Right atrium auricular region (tissue), 2 donors: ENCODE data around the gene ZNF391. TPM values are rescaled to one million over a fixed set of nuclear protein-coding genes. Genes with fewer than 3 reads are reported as not detected.

ENCODE experiments used
- DNase-seq: peaks from one replicate; pipeline ENCODE4 v3.0.0-alpha.2; 2019; ENCODE audit warnings: low spot score
- H3K27ac ChIP-seq, 2 donors: fragments of 200-600 bp; sonication (generic); 1 replicate in 1 of 2; 2 replicates in 1 of 2; pipeline ENCODE4 v1.5.1; 2016 to 2019
- H3K27me3 ChIP-seq, 2 donors: fragments of 200-600 bp; sonication (generic); one replicate each; pipeline versions ENCODE4 v1.5.1 to v1.6.0; 2017 to 2019
- H3K36me3 ChIP-seq: fragments of 200-600 bp; sonication (generic); one replicate; pipeline ENCODE4 v1.5.1; 2016
- H3K4me1 ChIP-seq, 2 donors: fragments of 200-600 bp; sonication (generic); one replicate each; pipeline versions ENCODE4 v1.5.1 to v1.6.0; 2017 to 2019
- H3K4me3 ChIP-seq, 2 donors: fragments of 200-600 bp; sonication (generic); 1 replicate in 1 of 2; 2 replicates in 1 of 2; pipeline ENCODE4 v1.5.1; 2017 to 2019; ENCODE audit warnings: mild to moderate bottlenecking in 1 of 2, moderate library complexity in 1 of 2
- H3K9me3 ChIP-seq, 2 donors: fragments of 200-600 bp; sonication (generic); one replicate each; pipeline ENCODE4 v1.5.1; 2019
- total RNA-seq, 2 donors: library from RNA; depleted of rRNA; stranded (reverse); fragments of >200 nt; gene quantifications; one replicate each; pipeline ENCODE4 v1.1.0, GENCODE V29; 2016
- TF ChIP-seq, protein P1 (sequence below), 2 donors: fragments of 200-600 bp; sonication (generic); IDR thresholded peaks; one replicate each; pipeline ENCODE4 v1.5.1; 2019; ENCODE audit warnings: antibody characterized with exemption in 2 of 2

ZNF391 gene
- total RNA-seq, 2 donors from 2014 or later = 0.89 to 1.3 TPM

DNA sequence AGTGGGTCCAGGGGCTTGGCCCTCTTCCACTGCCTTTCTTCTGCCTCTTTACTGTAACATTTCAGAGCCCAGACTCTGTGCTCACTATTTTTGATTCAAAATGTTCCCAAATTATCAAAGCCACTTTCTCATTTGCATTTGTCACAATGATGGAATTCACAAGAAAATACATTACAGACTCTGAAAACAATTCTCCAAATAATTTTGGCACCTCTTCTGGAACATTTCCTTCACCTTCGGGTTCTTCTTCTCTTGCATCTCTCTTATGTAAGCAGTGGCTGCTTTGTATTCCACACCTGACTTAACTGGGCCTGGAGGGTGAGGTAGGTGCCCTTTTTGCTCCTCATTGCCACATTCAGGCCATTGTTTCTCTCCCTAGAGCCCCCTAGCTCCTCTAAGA, 54.4 kb downstream of the ZNF391 start:
- peaks cover 0 to 19% of the 10 kb centered on the region in 2 donors for H3K9me3 ChIP-seq
- no peak overlapping the region for H3K27ac ChIP-seq
- no peaks in the 10 kb centered on the region for H3K27me3 ChIP-seq
- no peak for DNase-seq
- no peaks in the 10 kb centered on the region for H3K4me1 ChIP-seq
- H3K36me3 ChIP-seq = no peaks in the 10 kb centered on the region
- H3K4me3 ChIP-seq = no peak overlapping the region
- TF ChIP-seq, protein P1, sequence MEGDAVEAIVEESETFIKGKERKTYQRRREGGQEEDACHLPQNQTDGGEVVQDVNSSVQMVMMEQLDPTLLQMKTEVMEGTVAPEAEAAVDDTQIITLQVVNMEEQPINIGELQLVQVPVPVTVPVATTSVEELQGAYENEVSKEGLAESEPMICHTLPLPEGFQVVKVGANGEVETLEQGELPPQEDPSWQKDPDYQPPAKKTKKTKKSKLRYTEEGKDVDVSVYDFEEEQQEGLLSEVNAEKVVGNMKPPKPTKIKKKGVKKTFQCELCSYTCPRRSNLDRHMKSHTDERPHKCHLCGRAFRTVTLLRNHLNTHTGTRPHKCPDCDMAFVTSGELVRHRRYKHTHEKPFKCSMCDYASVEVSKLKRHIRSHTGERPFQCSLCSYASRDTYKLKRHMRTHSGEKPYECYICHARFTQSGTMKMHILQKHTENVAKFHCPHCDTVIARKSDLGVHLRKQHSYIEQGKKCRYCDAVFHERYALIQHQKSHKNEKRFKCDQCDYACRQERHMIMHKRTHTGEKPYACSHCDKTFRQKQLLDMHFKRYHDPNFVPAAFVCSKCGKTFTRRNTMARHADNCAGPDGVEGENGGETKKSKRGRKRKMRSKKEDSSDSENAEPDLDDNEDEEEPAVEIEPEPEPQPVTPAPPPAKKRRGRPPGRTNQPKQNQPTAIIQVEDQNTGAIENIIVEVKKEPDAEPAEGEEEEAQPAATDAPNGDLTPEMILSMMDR (IDR thresholded peaks at IDR 0.05) = no peak

DNA sequence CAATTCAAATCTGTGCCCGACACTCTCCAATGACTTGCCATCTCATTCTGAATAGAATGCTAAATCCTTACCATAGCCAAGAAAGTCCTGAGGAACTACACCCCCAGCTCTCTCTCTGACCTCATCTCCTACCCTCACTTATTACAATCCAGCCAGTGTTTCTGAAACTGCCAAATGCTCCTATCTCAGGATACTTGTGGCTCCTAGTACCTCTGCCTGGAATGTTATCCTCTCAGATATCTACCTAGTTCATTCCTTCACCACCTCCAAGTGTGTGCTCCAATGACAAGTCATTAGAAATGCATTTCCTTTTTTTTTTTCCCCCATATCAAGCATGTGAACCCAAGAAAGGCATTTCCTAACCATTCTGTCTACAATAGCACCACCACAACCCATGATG, 59.9 kb downstream of the ZNF391 start:
- Histone ChIP-seq H3K36me3 (peaks cover 34% of the 10 kb centered on the region), H3K4me3 (no peak overlapping the region), H3K27ac (no peak overlapping the region), H3K4me1 (no peaks in the 10 kb centered on the region), H3K9me3 (peaks cover 27 to 73% of the 10 kb centered on the region in 2 donors), H3K27me3 (no peaks in the 10 kb centered on the region)
- TF ChIP-seq, protein P1 (IDR thresholded peaks at IDR 0.05) = no peak
- DNase-seq = no peak

DNA sequence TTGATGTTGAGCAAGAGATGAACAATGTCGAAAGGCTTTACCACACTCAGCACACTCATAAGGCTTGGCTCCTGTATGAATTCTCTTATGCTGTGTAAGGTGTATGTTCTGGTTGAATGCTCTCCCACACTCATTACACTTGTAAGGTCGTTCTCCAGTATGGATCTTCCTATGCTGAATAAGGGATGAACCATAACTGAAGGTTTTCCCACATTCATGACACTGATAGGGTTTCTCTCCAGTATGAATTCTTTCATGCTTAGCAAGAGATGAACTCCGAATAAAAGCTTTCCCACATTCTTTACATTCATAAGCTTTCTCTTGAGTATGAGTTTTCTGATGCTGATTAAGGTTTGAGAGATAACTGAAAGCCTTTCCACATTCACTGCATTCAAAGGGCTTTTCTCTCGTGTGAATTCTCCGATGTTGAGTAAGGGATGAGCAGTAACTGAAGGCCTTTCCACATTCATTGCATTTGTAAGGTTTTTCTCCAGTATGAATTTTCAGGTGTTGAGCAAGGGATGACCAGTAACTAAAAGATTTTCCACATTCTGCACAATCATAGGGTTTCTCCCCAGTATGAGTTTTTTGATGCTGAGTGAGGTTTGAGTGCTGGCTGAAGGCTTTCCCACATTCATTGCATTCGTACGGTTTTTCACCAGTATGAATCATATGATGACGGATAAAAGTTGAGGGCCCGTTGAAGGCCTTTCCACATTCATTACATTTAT, 63.3 kb downstream of the ZNF391 start:
- peaks cover 68% of the 10 kb centered on the region for H3K36me3 ChIP-seq
- H3K4me1 ChIP-seq = no peaks in the 10 kb centered on the region
- H3K27ac ChIP-seq = no peak overlapping the region
- TF ChIP-seq, protein P1 (IDR thresholded peaks at IDR 0.05) = no peak
- H3K4me3 ChIP-seq = no peak overlapping the region
- no peaks in the 10 kb centered on the region for H3K27me3 ChIP-seq
- no peak for DNase-seq
- peaks cover 34 to 88% of the 10 kb centered on the region in 2 donors for H3K9me3 ChIP-seq

DNA sequence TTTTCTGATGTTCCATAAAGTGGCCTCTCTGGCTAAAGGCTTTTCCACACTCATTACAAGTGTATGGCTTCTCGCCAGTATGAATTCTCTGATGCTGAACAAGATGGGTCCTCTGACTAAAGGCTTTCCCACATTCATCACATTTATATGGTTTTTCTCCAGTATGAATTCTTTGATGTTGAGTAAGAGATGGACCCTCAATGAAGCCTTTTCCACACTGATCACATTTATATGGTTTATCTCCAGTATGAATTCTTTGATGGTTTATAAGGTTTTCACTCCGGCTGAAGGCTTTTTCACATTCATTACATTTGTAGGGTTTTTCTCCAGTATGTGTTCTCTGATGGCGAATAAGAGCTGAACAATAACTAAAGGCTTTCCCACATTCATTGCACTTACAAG, 63.9 kb downstream of the ZNF391 start:
- Histone ChIP-seq H3K27me3 (no peaks in the 10 kb centered on the region), H3K4me1 (no peaks in the 10 kb centered on the region), H3K9me3 (peaks cover 34 to 81% of the 10 kb centered on the region in 2 donors), H3K4me3 (no peak overlapping the region), H3K27ac (no peak overlapping the region), H3K36me3 (peaks cover 75% of the 10 kb centered on the region)
- TF ChIP-seq, protein P1 (IDR thresholded peaks at IDR 0.05) = no peak
- DNase-seq = no peak

Other genes starting within 250 kb of the ZNF391 start
- 1 to 10 TPM in 1 of 2 donors, not detected in 1; 1.7 TPM for gene PRSS16, start 141.1 kb upstream of the ZNF391 start, total RNA-seq
- gene POM121L2, start 76.5 kb upstream of the ZNF391 start, total RNA-seq = not detected
- gene ZNF184, start 84.3 kb downstream of the ZNF391 start, total RNA-seq = 1 to 10 TPM; 3.3 to 3.9 TPM